WTC11 (cell line): Measurements from ENCODE around the gene DLGAP4. TPM values are rescaled to one million over a fixed set of nuclear protein-coding genes. Genes with fewer than 3 reads are reported as not detected.

Experiments used
- ATAC-seq: fragments of 200-7000 bp; cut with Tn5 transposase; 2 replicates; pipeline ENCODE4 v1.10.0; 2021; ENCODE audit warnings: mild to moderate bottlenecking, moderate library complexity
- CTCF ChIA-PET: fragments of 300-600 bp; sonication (Branson Sonifier 250); formaldehyde crosslinking; loops from one replicate; lab custom pipeline; 2021; ENCODE audit warnings: antibody characterized with exemption; lab: Charles Lee
- POLR2A ChIA-PET: fragments of 350-600 bp; sonication (Branson Sonifier 250); formaldehyde crosslinking; loops from one replicate; lab custom pipeline; 2021; ENCODE audit warnings: antibody characterized with exemption; lab: Charles Lee
- DNase-seq: peaks from one replicate; pipeline ENCODE4 v3.0.0; 2021; ENCODE audit warnings: low spot score
- H3K27ac Mint-ChIP-seq: 2 replicates; pipeline ENCODE4 v1.8.0; 2021; ENCODE audit warnings: mixed read lengths
- H3K27me3 Mint-ChIP-seq: 2 replicates; pipeline ENCODE4 v1.8.0; 2021; ENCODE audit warnings: low read depth, mild to moderate bottlenecking, moderate library complexity, mixed read lengths
- H3K36me3 Mint-ChIP-seq: 2 replicates; pipeline ENCODE4 v1.8.0; 2021; ENCODE audit warnings: mixed read lengths
- H3K4me1 Mint-ChIP-seq: 2 replicates; pipeline ENCODE4 v1.8.0; 2022; ENCODE audit warnings: mixed read lengths
- H3K4me3 Mint-ChIP-seq: 2 replicates; pipeline ENCODE4 v1.8.0; 2021; ENCODE audit warnings: mild to moderate bottlenecking, moderate library complexity, mixed read lengths
- H3K9me3 Mint-ChIP-seq: 2 replicates; pipeline ENCODE4 v1.8.0; 2021; ENCODE audit warnings: mixed read lengths
- FOXJ3 ChIP-seq: sonication (generic); formaldehyde crosslinking; IDR thresholded peaks from 2 replicates; pipeline ENCODE4 v1.9.0; 2021; ENCODE audit warnings: missing genetic modification reagents, mild to moderate bottlenecking, borderline replicate concordance
- FOXK1 ChIP-seq: sonication (generic); formaldehyde crosslinking; IDR thresholded peaks from 2 replicates; pipeline ENCODE4 v1.8.0; 2022; ENCODE audit warnings: mild to moderate bottlenecking, moderate library complexity, missing genetic modification reagents
- NFE2L1 ChIP-seq: sonication (generic); formaldehyde crosslinking; IDR thresholded peaks from 2 replicates; pipeline ENCODE4 v1.8.1; 2023; ENCODE audit warnings: missing genetic modification reagents
- RELA ChIP-seq: sonication (generic); formaldehyde crosslinking; IDR thresholded peaks from 2 replicates; pipeline ENCODE4 v1.8.1; 2022; ENCODE audit warnings: missing genetic modification reagents, mild to moderate bottlenecking, borderline replicate concordance
- ZBTB21 ChIP-seq: sonication (generic); formaldehyde crosslinking; IDR thresholded peaks from 2 replicates; pipeline ENCODE4 v1.8.1; 2023; ENCODE audit warnings: mild to moderate bottlenecking, missing genetic modification reagents, borderline replicate concordance
- ZNF138 ChIP-seq: sonication (generic); formaldehyde crosslinking; conservative IDR thresholded peaks from 2 replicates; pipeline ENCODE4 v1.8.1; 2022; ENCODE audit warnings: mild to moderate bottlenecking, moderate library complexity, missing genetic modification reagents
- ZNF317 ChIP-seq: sonication (generic); formaldehyde crosslinking; IDR thresholded peaks from 2 replicates; pipeline ENCODE4 v1.8.1; 2023; ENCODE audit warnings: low read depth, mild to moderate bottlenecking, moderate library complexity, missing genetic modification reagents, borderline replicate concordance
- ZNF416 ChIP-seq: fragments of 250-450 bp; sonication (Bioruptor Pico); IDR thresholded peaks from 2 replicates; pipeline ENCODE4 v1.9.0; 2021; ENCODE audit warnings: mild to moderate bottlenecking, inconsistent platforms
- total RNA-seq: library from RNA; stranded (reverse); gene quantifications from 3 replicates; pipeline ENCODE4 v1.2.3, GENCODE V29; 2021
- TF ChIP-seq, protein P1 (sequence below): sonication (generic); formaldehyde crosslinking; conservative IDR thresholded peaks from 2 replicates; pipeline ENCODE4 v1.8.1; 2023; ENCODE audit warnings: mild to moderate bottlenecking, low read depth, missing genetic modification reagents, moderate library complexity
- TF ChIP-seq, protein P2 (sequence below): sonication (generic); formaldehyde crosslinking; IDR thresholded peaks from 2 replicates; pipeline ENCODE4 v1.8.0; 2022; ENCODE audit warnings: mild to moderate bottlenecking, missing genetic modification reagents
- TF ChIP-seq, protein P3 (sequence below): fragments of 250-450 bp; sonication (Bioruptor Pico); IDR thresholded peaks from 2 replicates; pipeline ENCODE4 v1.9.0; 2021; ENCODE audit warnings: mild to moderate bottlenecking
- TF ChIP-seq, protein P4 (sequence below): sonication (generic); formaldehyde crosslinking; IDR thresholded peaks from 2 replicates; pipeline ENCODE4 v1.8.0; 2023; ENCODE audit warnings: missing genetic modification reagents
- TF ChIP-seq, protein P5 (sequence below): sonication (generic); formaldehyde crosslinking; IDR thresholded peaks from 2 replicates; pipeline ENCODE4 v1.8.0; 2022; ENCODE audit warnings: missing genetic modification reagents
- TF ChIP-seq, protein P6 (sequence below): sonication (generic); formaldehyde crosslinking; IDR thresholded peaks from 2 replicates; pipeline ENCODE4 v1.8.1; 2023; ENCODE audit warnings: mild to moderate bottlenecking, missing genetic modification reagents, moderate library complexity
- TF ChIP-seq, protein P7 (sequence below): sonication (generic); formaldehyde crosslinking; IDR thresholded peaks from 2 replicates; pipeline ENCODE4 v1.8.0; 2022; ENCODE audit warnings: mild to moderate bottlenecking, missing genetic modification reagents
- TF ChIP-seq, protein P8 (sequence below): fragments of 250-450 bp; sonication (Bioruptor Pico); IDR thresholded peaks from 2 replicates; pipeline ENCODE4 v1.8.0; 2021; ENCODE audit warnings: mild to moderate bottlenecking
- TF ChIP-seq, protein P9 (sequence below): fragments of 250-450 bp; sonication (Bioruptor Pico); IDR thresholded peaks from 2 replicates; pipeline ENCODE4 v1.9.0; 2021; ENCODE audit warnings: moderate library complexity, mild to moderate bottlenecking, inconsistent platforms, borderline replicate concordance

DLGAP4 gene
- total RNA-seq, 1 experiment from 2014 or later, result 52.6 TPM

DNA sequence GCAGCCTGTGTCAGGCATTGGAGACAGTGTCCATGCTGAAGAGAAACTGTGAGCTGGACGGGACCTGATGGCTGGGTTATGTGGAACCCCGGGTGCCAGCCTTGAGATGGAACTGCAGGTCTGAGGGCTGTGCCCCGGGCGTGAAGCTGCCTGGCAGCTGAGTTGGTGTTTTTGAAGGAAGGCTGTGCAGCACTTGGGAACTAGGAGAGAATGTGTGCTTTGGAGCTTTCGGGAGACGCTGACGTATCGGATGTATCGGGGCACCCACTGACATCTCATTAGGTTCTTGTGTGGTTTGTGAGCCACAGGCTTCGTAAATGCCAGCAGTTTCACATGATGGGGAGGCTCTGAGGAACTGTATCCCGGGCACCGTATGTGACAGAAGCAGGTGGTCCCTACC lies 2.2 kb downstream of the DLGAP4 start (continued):
- TF ChIP-seq, protein P1, sequence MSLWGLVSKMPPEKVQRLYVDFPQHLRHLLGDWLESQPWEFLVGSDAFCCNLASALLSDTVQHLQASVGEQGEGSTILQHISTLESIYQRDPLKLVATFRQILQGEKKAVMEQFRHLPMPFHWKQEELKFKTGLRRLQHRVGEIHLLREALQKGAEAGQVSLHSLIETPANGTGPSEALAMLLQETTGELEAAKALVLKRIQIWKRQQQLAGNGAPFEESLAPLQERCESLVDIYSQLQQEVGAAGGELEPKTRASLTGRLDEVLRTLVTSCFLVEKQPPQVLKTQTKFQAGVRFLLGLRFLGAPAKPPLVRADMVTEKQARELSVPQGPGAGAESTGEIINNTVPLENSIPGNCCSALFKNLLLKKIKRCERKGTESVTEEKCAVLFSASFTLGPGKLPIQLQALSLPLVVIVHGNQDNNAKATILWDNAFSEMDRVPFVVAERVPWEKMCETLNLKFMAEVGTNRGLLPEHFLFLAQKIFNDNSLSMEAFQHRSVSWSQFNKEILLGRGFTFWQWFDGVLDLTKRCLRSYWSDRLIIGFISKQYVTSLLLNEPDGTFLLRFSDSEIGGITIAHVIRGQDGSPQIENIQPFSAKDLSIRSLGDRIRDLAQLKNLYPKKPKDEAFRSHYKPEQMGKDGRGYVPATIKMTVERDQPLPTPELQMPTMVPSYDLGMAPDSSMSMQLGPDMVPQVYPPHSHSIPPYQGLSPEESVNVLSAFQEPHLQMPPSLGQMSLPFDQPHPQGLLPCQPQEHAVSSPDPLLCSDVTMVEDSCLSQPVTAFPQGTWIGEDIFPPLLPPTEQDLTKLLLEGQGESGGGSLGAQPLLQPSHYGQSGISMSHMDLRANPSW (CRISPR knock-in tag), result no peak
- TF ChIP-seq, protein P2, sequence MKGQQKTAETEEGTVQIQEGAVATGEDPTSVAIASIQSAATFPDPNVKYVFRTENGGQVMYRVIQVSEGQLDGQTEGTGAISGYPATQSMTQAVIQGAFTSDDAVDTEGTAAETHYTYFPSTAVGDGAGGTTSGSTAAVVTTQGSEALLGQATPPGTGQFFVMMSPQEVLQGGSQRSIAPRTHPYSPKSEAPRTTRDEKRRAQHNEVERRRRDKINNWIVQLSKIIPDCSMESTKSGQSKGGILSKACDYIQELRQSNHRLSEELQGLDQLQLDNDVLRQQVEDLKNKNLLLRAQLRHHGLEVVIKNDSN (CRISPR knock-in tag), result no peak

DNA sequence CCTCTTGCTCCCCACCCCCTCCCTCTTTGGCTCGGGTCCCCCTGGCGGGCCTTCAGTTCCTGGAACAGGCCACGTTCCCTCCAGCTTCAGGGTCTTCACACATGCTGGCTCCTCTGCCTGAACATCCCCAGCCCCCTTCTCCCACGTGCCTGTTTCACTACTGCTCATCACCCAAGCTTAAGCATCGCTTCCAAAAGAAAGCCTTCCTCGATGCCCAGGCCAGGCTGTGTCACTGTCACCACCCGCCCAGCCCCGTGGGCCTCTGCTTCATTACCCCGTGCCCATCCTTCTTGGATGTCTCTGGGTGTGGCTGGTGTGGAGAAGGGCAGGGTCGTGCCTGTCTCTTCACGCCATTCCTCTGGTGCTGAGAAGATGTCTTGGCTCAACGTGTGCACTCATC lies 2.8 kb downstream of the DLGAP4 start:
- no peak overlapping the region for H3K4me3 Mint-ChIP-seq
- H3K9me3 Mint-ChIP-seq, result no peaks in the 10 kb centered on the region
- POLR2A ChIA-PET, result no interaction called here
- no peak overlapping the region for H3K27ac Mint-ChIP-seq
- CTCF ChIA-PET, result interaction anchor here (0.6 to 2.8 kb wide), 6 partner anchors 49 to 130 kb away, joined by 3 to 20 read pairs (median 6); no protein-coding TSS in a partner anchor
- DNase-seq, result no peak
- no peaks in the 10 kb centered on the region for H3K36me3 Mint-ChIP-seq
- H3K4me1 Mint-ChIP-seq, result peaks cover 15% of the 10 kb centered on the region
- no peak for ATAC-seq
- H3K27me3 Mint-ChIP-seq, result peaks cover 37% of the 10 kb centered on the region
- TF ChIP-seq, protein P3, sequence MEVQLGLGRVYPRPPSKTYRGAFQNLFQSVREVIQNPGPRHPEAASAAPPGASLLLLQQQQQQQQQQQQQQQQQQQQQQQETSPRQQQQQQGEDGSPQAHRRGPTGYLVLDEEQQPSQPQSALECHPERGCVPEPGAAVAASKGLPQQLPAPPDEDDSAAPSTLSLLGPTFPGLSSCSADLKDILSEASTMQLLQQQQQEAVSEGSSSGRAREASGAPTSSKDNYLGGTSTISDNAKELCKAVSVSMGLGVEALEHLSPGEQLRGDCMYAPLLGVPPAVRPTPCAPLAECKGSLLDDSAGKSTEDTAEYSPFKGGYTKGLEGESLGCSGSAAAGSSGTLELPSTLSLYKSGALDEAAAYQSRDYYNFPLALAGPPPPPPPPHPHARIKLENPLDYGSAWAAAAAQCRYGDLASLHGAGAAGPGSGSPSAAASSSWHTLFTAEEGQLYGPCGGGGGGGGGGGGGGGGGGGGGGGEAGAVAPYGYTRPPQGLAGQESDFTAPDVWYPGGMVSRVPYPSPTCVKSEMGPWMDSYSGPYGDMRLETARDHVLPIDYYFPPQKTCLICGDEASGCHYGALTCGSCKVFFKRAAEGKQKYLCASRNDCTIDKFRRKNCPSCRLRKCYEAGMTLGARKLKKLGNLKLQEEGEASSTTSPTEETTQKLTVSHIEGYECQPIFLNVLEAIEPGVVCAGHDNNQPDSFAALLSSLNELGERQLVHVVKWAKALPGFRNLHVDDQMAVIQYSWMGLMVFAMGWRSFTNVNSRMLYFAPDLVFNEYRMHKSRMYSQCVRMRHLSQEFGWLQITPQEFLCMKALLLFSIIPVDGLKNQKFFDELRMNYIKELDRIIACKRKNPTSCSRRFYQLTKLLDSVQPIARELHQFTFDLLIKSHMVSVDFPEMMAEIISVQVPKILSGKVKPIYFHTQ (CRISPR knock-in tag), result no peak
- no peak for TF ChIP-seq ZNF138 (CRISPR knock-in tag)
- TF ChIP-seq ZNF317, result no peak
- TF ChIP-seq, protein P4, sequence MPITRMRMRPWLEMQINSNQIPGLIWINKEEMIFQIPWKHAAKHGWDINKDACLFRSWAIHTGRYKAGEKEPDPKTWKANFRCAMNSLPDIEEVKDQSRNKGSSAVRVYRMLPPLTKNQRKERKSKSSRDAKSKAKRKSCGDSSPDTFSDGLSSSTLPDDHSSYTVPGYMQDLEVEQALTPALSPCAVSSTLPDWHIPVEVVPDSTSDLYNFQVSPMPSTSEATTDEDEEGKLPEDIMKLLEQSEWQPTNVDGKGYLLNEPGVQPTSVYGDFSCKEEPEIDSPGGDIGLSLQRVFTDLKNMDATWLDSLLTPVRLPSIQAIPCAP (CRISPR knock-in tag), result no peak
- TF ChIP-seq NFE2L1 (CRISPR knock-in tag), result no peak
- TF ChIP-seq, protein P2 (CRISPR knock-in tag), result no peak
- no peak for TF ChIP-seq ZNF416
- TF ChIP-seq FOXJ3 (CRISPR knock-in tag), result no peak
- TF ChIP-seq, protein P5, sequence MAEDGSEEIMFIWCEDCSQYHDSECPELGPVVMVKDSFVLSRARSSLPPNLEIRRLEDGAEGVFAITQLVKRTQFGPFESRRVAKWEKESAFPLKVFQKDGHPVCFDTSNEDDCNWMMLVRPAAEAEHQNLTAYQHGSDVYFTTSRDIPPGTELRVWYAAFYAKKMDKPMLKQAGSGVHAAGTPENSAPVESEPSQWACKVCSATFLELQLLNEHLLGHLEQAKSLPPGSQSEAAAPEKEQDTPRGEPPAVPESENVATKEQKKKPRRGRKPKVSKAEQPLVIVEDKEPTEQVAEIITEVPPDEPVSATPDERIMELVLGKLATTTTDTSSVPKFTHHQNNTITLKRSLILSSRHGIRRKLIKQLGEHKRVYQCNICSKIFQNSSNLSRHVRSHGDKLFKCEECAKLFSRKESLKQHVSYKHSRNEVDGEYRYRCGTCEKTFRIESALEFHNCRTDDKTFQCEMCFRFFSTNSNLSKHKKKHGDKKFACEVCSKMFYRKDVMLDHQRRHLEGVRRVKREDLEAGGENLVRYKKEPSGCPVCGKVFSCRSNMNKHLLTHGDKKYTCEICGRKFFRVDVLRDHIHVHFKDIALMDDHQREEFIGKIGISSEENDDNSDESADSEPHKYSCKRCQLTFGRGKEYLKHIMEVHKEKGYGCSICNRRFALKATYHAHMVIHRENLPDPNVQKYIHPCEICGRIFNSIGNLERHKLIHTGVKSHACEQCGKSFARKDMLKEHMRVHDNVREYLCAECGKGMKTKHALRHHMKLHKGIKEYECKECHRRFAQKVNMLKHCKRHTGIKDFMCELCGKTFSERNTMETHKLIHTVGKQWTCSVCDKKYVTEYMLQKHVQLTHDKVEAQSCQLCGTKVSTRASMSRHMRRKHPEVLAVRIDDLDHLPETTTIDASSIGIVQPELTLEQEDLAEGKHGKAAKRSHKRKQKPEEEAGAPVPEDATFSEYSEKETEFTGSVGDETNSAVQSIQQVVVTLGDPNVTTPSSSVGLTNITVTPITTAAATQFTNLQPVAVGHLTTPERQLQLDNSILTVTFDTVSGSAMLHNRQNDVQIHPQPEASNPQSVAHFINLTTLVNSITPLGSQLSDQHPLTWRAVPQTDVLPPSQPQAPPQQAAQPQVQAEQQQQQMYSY (CRISPR knock-in tag), result no peak
- TF ChIP-seq FOXK1, result no peak
- TF ChIP-seq, protein P6, sequence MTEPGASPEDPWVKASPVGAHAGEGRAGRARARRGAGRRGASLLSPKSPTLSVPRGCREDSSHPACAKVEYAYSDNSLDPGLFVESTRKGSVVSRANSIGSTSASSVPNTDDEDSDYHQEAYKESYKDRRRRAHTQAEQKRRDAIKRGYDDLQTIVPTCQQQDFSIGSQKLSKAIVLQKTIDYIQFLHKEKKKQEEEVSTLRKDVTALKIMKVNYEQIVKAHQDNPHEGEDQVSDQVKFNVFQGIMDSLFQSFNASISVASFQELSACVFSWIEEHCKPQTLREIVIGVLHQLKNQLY (CRISPR knock-in tag), result no peak
- no peak for TF ChIP-seq RELA (CRISPR knock-in tag)
- no peak for TF ChIP-seq ZBTB21 (CRISPR knock-in tag)
- TF ChIP-seq, protein P7, sequence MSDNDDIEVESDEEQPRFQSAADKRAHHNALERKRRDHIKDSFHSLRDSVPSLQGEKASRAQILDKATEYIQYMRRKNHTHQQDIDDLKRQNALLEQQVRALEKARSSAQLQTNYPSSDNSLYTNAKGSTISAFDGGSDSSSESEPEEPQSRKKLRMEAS (CRISPR knock-in tag), result no peak
- TF ChIP-seq, protein P8, sequence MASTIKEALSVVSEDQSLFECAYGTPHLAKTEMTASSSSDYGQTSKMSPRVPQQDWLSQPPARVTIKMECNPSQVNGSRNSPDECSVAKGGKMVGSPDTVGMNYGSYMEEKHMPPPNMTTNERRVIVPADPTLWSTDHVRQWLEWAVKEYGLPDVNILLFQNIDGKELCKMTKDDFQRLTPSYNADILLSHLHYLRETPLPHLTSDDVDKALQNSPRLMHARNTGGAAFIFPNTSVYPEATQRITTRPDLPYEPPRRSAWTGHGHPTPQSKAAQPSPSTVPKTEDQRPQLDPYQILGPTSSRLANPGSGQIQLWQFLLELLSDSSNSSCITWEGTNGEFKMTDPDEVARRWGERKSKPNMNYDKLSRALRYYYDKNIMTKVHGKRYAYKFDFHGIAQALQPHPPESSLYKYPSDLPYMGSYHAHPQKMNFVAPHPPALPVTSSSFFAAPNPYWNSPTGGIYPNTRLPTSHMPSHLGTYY (CRISPR knock-in tag), result no peak
- TF ChIP-seq, protein P9, sequence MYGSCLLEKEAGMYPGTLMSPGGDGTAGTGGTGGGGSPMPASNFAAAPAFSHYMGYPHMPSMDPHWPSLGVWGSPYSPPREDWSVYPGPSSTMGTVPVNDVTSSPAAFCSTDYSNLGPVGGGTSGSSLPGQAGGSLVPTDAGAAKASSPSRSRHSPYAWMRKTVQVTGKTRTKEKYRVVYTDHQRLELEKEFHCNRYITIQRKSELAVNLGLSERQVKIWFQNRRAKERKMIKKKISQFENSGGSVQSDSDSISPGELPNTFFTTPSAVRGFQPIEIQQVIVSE (CRISPR knock-in tag), result no peak
